ENCODE measurements around the gene ZGPAT.
A peak's percentile ranks its signal among the peaks of the same experiment; 100 is the strongest.
"Not testable (repeated sequence)": the region's sequence is repeated elsewhere in the genome, so short reads cannot be mapped to it uniquely, and the experiment has no call there.

The ZGPAT gene

DNA sequence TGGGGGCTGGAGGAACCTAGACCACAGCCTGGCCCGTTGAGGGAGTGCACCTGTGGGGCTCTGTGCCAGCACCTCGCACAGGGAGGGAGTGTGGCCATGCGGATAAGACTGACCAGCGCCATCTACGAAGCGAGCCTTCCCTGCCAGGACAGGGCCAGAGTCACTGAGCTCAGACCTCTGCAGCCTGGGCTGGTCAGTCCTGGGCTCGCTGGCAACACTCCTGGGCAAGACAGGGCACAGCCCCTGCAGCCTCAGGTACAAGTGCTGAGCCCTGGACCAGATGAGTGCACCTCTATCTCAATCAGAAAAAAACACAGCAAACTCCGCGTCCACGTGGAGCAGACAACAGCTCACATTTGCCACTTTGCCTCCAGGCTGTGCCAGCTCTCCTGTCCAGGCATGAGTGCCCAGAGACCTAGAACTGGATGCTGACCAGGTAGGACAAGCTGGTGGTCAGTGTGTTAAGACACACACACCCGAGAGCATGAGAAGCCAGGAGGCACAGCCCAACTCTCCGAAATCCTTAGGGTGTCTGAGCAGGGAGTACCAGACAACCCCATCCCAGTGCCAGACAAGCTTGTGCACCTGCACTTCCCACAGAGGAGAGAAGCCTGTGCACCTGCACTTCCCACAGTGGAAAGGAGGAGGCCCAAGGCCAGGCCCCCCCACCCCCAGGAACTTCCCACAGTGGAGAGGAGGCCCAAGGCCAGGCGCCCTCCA is 4.9 kb upstream of the ZGPAT start:
- no peak for DNase-seq (ENCODE audit: low read depth in 3 of 3, low spot score in 1 of 3)

DNA sequence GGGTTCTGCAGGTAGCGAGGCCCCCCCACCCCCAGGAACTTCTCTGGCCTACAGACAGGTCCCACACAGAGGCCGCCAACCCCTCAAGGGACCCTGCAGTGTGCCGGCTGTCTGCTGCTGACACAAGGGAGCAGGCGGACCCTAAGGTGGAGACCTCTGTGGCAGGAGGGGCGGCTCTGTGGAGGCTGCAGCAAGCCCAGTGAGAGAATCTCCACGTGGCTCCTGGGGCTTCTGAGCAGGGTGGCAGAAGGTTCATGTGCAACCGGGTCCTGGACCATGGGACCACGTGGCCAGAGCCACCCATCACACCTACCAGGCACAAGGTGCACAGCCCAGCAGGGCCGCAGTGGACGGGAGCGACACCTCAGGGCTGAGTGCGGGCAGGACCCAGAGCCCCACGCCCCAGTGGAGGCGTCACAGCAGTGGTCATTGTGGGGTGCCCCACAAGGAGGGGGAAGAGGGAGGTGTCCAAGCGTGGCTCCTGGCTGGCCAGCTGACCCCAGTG is 4.3 kb upstream of the ZGPAT start:
- no peak for DNase-seq (ENCODE audit: low read depth in 3 of 3, low spot score in 1 of 3)

DNA sequence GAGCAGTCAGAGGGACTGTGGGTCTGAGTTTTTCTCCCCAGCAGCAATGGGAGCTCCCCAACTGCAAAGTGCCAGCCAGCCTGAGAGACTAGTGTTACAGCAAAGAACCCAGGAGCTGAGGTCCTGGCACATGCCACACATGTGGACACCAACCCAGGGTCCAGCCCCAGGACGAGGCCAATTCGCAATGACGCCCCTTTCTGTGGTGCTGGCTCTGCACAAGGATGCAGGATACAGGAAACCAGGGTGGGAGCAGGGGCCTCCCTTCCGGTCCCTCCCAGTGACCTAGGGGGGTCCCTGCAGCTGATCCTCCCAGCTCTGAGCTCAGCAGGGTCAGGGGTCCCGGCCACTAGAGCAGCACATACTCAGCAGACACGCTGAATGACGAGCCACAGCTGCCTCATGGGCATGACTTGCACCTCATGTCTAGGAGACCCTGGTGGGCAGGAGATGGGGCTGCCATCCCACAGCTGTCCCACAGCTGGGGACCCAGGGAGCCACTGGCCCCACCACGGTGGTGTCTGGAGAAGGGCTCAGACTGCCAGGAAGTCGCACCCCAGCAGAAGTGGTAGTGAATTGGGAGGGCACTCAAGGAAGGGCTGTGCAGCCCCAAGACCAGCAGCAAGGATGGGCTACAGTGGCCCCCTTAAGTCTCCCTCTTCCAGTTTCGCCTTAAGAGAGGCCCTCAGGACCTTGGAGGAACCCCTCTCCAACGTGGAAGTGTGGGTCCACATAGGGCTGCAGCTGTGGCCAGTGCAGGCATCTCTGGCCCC is 3.7 kb upstream of the ZGPAT start:
- DNase-seq (ENCODE audit: low read depth in 3 of 3, low spot score in 1 of 3) = no peak

DNA sequence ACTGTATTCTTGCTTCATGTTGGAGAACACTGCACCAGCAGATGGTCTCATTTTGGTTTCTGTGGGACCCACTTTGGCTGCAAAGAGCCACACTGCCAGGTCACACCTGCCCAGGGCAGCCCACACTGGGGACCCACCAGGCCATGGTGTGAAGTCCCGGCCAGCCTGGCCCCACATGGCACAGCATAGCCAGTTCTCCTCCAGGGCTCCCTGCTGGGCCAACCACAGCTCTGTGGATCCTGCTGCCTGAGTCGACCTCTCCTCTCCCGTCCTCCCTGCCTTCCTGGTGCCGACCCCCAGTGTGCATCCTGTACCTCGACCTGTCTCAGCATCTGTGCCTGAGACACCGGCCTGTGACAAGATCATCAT is 3.1 kb upstream of the ZGPAT start:
- no peak for DNase-seq (ENCODE audit: low read depth in 3 of 3, low spot score in 1 of 3)

DNA sequence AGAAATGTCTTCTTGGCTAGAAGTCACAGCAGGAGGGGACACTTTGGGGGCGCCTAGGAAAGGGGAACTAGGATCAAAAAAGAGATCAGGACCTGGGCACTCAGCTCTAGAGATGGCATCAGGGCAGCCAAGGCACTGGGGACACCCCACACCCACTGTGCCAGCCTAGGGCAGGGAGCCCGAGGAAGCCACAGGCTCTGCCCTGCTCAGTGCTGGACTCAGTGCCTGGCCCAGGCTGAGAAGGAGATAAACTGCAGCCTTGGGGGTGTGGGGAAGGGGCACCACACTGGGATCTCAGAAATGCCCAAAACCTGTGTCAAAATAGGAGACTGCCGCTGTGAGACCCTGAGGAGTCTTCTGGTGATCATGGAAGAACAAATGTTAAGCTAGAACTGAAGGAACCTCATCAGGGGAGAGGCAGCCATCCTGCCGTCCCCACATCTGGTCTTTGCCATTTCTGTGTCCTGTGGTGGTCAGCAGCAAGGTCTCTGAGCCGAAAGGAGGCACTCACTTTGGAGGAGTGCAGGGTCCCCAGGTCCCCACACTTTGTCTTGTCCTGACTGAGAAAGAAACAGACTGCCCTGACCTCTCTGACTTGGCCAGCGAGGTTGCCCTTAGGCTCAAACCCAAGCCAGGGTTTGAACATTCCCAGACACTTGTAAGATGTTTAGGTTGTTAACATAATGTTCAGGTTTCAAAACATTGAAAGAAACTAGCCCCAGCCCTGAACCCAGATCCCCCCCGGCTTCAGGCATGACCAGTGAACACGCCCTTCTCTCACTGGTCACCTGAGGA is 2.4 kb upstream of the ZGPAT start:
- no peak for DNase-seq (ENCODE audit: low read depth in 3 of 3, low spot score in 1 of 3)

DNA sequence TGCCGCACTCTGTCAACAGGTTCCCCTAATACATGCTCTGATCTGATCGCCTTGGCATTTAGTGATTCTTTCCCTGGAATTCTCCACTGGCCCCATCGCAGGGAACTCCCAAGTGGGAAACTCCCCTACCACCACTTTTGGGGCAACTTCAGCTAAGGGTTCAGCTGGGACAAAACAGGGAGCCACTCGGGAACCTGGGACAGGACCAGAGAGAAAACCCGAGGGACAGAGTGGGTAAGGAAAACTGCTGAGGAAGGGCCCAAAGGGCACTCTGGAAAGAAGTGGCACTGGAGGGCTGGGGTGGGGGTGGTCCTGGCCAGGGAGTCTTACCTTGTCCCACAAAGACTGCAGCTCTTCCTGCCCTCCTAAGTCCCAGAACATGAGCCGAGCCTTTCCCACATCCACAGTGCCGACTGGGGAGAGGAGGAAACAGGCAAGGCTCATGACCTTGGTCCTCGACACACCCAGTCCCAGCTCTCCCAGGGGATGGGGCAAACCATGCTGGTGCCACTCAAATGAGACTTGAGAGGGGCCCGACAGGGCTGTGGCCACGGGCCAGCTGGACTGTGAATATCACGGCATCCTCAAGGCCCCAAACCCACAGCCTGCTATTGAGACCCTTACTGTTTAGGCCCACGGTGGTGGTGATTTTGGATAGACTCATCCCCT is 1.7 kb upstream of the ZGPAT start:
- no peak for DNase-seq (ENCODE audit: low read depth in 3 of 3, low spot score in 1 of 3)

DNA sequence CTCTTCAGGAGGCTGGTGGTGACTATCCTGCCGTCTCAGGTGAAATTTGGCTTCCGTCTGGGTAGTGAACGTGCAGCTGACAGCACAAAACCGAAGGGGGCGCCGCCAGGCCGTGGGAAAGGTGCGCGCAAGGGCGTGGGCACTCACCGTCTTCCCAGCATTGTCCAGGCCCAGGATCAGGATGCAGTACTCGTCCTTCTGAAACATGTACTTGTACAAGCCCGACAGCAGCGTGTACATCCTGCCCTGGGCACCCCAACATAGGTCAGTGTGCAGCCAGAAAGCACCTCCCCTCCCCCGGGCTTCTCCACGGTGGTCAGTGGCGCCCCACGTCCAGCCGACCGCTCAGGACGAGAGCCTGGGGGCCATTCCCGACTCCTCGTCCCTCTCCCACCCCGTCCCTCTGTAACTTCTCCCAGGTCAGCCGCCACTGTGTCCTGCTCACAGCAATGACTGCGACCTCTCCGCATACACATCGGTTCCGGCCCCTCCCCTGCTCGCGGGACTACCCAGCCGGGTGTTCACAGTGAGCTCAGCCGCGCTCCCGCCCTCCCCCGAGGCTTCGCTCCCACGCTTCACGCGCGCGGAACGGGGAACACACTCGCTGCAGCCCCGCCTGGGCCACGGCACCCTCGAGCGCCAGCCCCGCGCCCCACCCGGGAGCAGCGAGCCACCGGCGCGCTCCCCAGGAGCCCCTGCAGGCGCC is 834 bp upstream of the ZGPAT start:
- peak in 2 of 3 donors; percentile 26 to 54 for DNase-seq (ENCODE audit: low read depth in 3 of 3, low spot score in 1 of 3)

DNA sequence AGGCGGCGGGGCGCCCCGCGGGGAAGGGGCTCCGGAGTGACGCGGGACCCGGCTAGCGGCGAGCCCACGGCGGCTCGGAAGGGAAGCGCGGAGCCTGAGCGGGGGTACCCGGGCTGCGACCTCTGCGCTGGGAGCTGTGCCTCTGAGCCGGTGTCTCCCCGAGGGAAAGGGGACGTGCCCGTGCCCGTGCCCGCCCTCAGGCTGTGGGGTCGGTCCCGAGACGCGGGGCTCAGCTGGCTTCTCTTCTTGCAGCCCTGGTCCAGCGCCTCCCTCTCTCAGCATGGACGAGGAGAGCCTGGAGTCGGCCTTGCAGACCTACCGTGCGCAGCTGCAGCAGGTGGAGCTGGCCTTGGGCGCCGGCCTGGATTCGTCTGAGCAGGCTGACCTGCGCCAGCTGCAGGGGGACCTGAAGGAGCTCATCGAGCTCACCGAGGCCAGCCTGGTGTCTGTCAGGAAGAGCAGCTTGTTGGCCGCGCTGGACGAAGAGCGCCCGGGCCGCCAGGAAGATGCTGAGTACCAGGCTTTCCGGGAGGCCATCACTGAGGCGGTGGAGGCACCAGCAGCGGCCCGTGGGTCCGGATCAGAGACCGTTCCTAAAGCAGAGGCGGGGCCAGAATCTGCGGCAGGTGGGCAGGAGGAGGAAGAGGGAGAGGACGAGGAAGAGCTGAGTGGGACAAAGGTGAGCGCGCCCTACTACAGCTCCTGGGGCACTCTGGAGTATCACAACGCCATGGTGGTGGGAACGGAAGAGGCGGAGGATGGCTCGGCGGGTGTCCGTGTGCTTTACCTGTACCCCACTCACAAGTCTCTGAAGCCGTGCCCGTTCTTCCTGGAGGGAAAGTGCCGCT is 686 bp downstream of the ZGPAT start:
- no peak for DNase-seq (ENCODE audit: low read depth in 3 of 3, low spot score in 1 of 3)

DNA sequence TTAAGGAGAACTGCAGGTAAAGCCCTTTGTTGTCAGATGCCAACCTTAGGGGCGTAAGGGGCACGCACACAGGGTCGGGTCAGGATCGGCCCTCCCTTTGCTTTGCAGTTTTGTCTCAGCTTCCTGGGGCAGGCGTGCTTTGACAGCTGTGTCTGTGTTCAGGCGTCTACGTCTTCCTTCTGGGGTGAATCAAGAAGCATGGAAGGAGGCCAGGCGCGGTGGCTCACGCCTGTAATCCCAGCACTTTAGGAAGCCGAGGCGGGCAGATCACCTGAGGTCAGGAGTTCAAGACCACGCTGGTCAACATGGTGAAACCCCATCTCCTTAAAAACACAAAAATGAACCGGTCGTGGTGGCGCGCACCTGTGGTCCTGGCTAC is 1.3 kb downstream of the ZGPAT start:
- DNase-seq (ENCODE audit: low read depth in 3 of 3, low spot score in 1 of 3) = no peak

DNA sequence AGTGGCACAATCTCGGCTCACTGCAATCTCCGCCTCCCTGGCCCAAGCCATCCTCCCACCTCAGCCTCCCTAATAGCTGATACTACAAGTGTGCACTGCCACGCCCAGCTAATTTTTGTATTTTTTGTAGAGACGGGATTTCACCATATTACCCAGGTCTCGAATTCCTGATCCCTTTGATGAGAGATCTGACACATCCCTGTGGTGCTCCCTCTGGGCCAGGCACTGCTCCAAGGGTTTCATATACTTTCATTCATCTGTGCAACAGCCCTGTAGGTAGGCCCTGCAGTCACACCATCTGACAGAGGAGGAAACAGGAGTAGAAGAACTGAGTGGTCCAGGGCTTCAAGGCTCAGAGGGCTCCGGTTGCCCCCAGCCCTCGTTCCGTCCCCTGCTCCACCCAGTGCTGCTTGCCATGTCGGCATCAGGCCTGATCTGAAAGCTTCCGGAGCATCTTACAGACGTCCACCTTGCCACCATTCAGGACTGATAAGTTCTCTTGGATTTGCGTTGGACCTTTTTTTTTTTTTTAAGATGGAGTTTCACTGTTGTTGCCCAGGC is 3.3 kb downstream of the ZGPAT start:
- DNase-seq (ENCODE audit: low read depth in 3 of 3, low spot score in 1 of 3) = no peak

DNA sequence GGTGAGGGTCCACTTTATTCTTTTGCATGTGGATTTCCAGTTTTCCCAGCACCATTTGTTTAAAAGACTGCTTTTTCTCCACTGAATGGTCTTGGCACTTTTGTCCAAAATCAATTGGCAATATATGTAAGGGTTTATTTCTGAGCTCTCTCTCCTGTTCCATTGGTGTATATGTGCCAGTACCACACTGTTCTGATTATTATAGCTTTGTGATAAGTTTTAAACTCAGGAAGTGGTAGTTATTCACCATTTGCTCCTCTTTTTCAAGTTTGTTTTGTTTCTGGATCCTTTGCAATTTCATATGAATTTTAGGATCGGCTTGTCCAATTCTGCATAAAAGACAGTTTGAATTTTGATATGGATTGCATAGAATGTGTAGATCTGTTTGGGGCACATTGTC is 4.4 kb downstream of the ZGPAT start:
- DNase-seq (ENCODE audit: low read depth in 3 of 3, low spot score in 1 of 3) = no peak

DNA sequence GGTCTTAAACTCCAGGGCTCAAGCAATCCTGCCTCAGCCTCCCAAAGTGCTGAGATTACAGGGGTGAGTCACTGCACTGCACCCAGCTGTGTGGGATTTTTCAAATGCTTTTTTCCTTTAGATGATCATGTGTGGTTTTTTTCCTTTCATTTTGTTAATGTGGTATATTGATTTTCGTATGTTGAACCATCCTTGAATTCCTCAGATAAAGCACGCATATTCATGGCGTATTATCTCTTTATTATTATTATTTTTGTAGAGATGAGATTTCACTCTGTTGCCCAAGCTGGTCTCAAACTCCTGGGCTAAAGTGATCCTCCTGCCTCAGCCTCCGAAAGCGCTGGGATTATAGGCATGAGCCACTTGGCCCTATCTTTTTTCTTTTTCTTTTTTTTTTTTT is 7.0 kb downstream of the ZGPAT start:
- no peak for DNase-seq (ENCODE audit: low read depth in 3 of 3, low spot score in 1 of 3)

DNA sequence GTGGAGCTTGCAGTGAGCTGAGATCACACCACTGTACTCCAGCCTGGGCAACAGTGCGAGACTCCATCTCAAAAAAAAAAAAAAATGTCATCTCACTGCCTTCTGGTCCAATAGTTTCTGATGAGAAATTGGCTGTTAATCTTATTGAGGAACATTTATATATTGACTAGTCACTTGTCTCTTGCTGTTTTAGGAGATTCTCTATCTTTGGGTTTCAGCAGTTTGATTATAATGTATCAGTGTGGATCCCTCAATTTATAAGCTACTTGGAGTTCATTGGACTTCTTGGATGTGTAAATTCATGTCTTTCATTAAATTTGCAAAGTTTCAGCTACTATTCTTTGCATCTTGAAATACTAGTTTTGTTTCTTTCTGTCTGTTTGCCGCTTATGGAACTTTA is 11.2 kb downstream of the ZGPAT start:
- no peak for DNase-seq (ENCODE audit: low read depth in 3 of 3, low spot score in 1 of 3)

DNA sequence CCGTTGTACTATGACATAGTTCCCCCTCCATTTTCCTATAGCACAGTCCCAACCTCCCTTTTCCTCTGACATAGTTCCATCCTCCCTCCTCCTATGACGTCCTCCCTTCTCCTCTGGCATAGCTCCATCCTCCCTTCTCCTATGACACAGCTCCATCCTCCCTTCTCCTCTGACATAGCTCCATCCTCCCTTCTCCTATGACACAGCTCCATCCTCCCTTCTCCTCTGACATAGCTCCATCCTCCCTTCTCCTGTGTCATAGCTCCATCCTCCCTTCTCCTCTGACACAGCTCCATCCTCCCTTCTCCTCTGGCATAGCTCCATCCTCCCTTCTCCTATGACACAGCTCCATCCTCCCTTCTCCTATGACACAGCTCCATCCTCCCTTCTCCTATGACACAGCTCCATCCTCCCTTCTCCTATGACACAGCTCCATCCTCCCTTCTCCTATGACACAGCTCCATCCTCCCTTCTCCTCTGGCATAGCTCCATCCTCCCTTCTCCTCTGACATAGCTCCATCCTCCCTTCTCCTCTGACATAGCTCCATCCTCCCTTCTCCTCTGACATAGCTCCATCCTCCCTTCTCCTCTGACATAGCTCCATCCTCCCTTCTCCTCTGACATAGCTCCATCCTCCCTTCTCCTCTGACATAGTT is 15.3 kb downstream of the ZGPAT start:
- DNase-seq (ENCODE audit: low read depth in 3 of 3, low spot score in 1 of 3) = not testable (repeated sequence)

DNA sequence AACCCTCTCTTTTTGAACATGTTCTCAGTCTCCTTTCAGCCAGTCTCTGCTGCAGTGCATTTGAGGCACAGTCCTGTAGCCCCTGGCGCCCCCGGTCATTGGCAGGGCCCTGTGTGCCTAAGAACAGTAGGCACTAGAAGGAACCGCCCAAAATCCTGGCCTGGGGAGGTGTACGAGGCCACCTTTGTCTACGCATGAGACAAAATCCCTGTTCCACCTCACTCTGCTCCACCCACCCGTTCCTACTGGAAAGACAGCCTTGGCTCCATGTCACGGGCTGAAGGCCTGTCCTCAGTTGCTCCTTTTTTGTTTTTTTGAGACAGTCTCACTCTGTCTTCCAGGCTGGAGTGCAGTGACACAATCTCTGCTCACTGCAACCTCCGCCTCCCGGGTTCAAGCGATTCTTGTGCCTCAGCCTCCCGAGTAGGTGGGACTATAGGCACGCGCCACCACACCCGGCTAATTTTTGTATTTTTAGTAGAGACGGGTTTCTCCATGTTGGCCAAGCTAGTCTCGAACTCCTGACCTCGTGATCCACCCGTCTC is 22.4 kb downstream of the ZGPAT start:
- not testable (repeated sequence) for DNase-seq (ENCODE audit: low read depth in 3 of 3, low spot score in 1 of 3)

DNA sequence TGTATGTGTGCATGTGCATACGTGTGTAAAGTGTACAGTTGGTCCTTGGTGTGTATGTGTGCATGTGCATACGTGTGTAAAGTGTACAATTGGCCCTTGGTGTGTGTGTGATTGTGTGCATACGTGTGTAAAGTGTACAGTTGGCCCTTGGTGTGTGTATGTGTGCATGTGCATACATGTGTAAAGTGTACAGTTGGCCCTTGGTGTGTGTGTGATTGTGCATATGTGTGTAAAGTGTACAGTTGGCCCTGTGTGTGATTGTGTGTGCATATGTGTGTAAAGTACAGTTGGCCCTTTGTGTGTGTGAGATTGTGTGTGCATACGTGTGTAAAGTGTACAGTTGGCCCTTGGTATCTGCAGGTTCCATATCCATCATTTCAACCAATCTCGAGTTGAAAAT is 23.6 kb downstream of the ZGPAT start:
- no peak for DNase-seq (ENCODE audit: low read depth in 3 of 3, low spot score in 1 of 3)

DNA sequence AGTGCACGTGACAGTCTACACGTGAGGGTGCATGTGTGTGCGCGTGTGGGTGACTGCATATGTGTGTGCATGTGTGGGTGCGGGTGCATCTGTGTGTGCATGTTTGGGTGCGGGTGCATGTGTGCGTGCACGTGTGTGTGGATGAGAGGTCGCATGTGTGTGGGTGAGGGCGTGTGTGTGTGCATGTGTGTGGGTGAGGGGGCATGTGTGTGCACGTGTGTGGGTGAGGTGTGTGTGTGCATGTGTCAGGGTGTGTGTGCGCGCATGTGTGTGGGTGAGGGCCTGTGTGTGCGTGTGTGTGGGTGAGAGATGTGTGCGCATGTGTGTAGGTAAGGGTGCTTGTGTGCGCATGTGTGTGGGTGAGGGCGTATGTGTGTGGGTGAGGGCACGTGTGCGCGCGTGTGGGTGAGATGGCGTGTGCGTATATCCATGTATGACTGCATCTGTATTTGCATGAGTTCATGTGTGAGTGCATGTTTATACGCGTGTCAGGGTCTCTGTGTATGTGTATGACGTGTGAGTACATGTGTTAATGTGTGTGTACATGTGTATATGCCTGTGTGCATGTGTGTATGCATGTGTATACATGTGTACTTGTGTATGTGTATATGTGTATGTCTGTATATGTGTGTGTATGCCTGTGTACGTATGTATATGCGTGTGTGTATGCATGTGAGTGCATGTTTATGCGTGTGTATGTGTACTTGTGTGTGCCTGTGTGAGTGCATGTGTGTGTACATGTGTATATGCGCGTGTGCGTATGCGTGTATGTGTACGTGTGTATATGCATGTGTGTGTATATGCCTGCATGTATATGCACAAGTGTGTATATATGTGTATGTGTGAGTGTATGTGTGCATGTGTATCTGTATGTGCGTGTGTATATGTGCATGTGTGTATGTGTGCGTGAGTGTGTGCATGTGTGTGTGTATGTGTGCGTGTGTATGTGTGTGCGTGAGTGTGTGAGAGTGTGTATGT is 24.6 kb downstream of the ZGPAT start:
- no peak for DNase-seq (ENCODE audit: low read depth in 3 of 3, low spot score in 1 of 3)

DNA sequence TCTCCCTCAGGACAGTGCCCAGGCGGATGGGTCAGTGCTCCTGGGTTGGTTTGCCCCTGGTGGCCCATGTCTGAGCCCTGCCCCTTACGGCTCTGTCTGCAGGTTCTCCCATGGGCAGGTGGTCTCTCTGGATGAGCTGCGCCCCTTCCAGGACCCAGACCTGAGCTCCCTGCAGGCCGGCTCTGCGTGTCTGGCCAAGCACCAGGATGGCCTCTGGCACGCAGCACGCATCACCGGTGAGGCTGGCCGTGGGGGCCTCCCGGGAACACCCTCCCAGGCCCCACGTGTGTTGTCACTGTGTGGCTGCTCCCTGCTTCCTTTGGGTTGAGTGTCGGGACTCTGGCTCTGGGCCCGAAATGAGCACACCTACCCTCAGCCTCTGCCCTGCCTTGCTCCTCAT is 25.3 kb downstream of the ZGPAT start:
- no peak for DNase-seq (ENCODE audit: low read depth in 3 of 3, low spot score in 1 of 3)
